Gastrocnemius medialis (tissue), 4 donors: ENCODE measurements around the gene ANKRD27.

Experiments
- POLR2A ChIP-seq, 2 donors: fragments of 450-650 bp; IDR thresholded peaks; one replicate each; pipeline ENCODE4 v1.6.1; 2017; ENCODE audit warnings: antibody characterized with exemption in 2 of 2, mild to moderate bottlenecking in 2 of 2, moderate library complexity in 2 of 2
- TF ChIP-seq, protein P1 (sequence below), 5 experiments: fragments of 450-650 bp in 3 of 5; fragments of 200-600 bp in 2 of 5; sonication (generic) in 2 of 5; IDR thresholded peaks in 4 of 5; conservative IDR thresholded peaks in 1 of 5; 1 replicate in 4 of 5; 2 replicates in 1 of 5; pipeline ENCODE4 v1.5.1; 2016 to 2019; ENCODE audit warnings: antibody characterized with exemption in 5 of 5, mild to moderate bottlenecking in 3 of 5, moderate library complexity in 3 of 5

DNA sequence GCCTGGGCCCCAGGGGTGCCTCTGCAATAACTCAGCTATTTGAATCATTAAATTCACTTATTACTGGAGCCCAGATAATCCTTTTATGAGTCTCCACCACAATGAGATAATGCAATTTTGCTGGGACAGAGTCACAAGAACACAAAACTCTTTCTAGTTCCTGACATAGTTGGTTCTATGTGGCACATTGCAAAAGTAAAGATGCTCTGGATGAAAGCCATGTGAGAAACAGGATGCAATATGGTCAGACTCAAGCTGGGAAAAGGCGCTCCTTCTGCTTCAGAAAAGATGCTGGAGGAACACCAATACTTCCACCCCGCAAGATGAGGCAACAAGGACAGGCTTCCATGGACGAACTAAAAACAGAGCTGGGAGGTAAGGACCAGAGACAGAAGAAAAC, 5.7 kb downstream of the ANKRD27 start:
- TF ChIP-seq, protein P1, sequence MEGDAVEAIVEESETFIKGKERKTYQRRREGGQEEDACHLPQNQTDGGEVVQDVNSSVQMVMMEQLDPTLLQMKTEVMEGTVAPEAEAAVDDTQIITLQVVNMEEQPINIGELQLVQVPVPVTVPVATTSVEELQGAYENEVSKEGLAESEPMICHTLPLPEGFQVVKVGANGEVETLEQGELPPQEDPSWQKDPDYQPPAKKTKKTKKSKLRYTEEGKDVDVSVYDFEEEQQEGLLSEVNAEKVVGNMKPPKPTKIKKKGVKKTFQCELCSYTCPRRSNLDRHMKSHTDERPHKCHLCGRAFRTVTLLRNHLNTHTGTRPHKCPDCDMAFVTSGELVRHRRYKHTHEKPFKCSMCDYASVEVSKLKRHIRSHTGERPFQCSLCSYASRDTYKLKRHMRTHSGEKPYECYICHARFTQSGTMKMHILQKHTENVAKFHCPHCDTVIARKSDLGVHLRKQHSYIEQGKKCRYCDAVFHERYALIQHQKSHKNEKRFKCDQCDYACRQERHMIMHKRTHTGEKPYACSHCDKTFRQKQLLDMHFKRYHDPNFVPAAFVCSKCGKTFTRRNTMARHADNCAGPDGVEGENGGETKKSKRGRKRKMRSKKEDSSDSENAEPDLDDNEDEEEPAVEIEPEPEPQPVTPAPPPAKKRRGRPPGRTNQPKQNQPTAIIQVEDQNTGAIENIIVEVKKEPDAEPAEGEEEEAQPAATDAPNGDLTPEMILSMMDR (IDR thresholded peaks at IDR 0.05 in 4 of 5, conservative IDR thresholded peaks at IDR 0.05 in 1 of 5), result no peak
- TF ChIP-seq POLR2A (IDR thresholded peaks at IDR 0.05), result no peak
